ENCODE results near the gene PAPPA. TPM values are rescaled to one million over a fixed set of nuclear protein-coding genes. Genes with fewer than 3 reads are reported as not detected.

The PAPPA gene
- total RNA-seq, 1 experiment from 2014 or later = 0.22 TPM

GRCh38 chr9:116298878-116299391 lies 145.3 kb downstream of the PAPPA start:
- H3K27me3 Mint-ChIP-seq (ENCODE audit: low read depth) = peaks cover 26% of the 10 kb centered on the region
- ChIA-PET POLR2A (no interaction called here), CTCF (interaction anchor here (1.7 kb wide), 1 partner anchor 291 kb away, joined by 4 read pairs; no protein-coding TSS in a partner anchor)
- H3K9me3 Mint-ChIP-seq = no peaks in the 10 kb centered on the region
- no peak for ATAC-seq
- no peak overlapping the region for H3K4me3 Mint-ChIP-seq
- H3K27ac Mint-ChIP-seq = no peak overlapping the region
- DNase-seq (ENCODE audit: low spot score) = no peak
- no peak for TF ChIP-seq ZNF425 (CRISPR knock-in tag; conservative IDR thresholded peaks at IDR 0.05)
- no peak for TF ChIP-seq CREM (CRISPR knock-in tag; IDR thresholded peaks at IDR 0.05)
- no peak for TF ChIP-seq ATF3 (CRISPR knock-in tag; conservative IDR thresholded peaks at IDR 0.05)
- TF ChIP-seq HMGA2 (CRISPR knock-in tag; IDR thresholded peaks at IDR 0.05) = no peak
- TF ChIP-seq PREB (CRISPR knock-in tag; IDR thresholded peaks at IDR 0.05; ENCODE audit: borderline replicate concordance) = no peak
- TF ChIP-seq ZNF532 (CRISPR knock-in tag; IDR thresholded peaks at IDR 0.05; ENCODE audit: borderline replicate concordance) = no peak
- no peak for TF ChIP-seq IRF1 (CRISPR knock-in tag; IDR thresholded peaks at IDR 0.05)
- no peak for TF ChIP-seq NR2C2 (CRISPR knock-in tag; IDR thresholded peaks at IDR 0.05)
- no peak for TF ChIP-seq USF1 (CRISPR knock-in tag; IDR thresholded peaks at IDR 0.05)
- no peak for TF ChIP-seq ARID4B (CRISPR knock-in tag; IDR thresholded peaks at IDR 0.05; ENCODE audit: borderline replicate concordance)
- TF ChIP-seq TEAD4 (CRISPR knock-in tag; IDR thresholded peaks at IDR 0.05) = no peak
- no peak for TF ChIP-seq ZNF138 (CRISPR knock-in tag; conservative IDR thresholded peaks at IDR 0.05)
- peaks cover 9% of the 10 kb centered on the region for H3K4me1 Mint-ChIP-seq
- H3K36me3 Mint-ChIP-seq = no peaks in the 10 kb centered on the region

All from WTC11 (cell line).